ENCODE measurements around the gene IFI6.

DNA sequence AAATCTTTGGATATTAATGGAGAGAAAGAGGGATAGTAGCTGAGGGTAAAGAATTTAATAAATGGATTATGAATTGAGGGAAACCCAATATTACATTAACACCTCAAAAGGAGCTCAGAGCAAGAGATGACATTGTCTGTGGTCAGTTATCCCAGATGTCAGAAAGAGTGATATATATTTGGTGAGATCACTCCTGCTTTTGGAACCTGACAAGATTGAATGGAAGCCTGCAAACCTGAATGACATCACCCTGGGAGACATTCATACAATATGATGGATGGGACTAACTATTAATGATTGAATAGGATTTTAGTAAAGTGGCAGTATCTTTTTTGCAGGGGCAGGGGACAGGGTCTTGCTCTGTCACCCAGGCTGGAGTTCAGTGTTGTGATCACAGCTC lies 6.8 kb upstream of the IFI6 start:
- TF ChIP-seq EGR1 (IDR thresholded peaks at IDR 0.05; ENCODE audit: low read depth in 2 of 2) (no peak), CTCF (IDR thresholded peaks at IDR 0.05; ENCODE audit: low read depth, low read length, missing input control) (no peak), SP1 (IDR thresholded peaks at IDR 0.05) (no peak), RAD21 (IDR thresholded peaks at IDR 0.05) (no peak), FOXA1 (IDR thresholded peaks at IDR 0.05) (no peak)
- TF ChIP-seq, protein P1, sequence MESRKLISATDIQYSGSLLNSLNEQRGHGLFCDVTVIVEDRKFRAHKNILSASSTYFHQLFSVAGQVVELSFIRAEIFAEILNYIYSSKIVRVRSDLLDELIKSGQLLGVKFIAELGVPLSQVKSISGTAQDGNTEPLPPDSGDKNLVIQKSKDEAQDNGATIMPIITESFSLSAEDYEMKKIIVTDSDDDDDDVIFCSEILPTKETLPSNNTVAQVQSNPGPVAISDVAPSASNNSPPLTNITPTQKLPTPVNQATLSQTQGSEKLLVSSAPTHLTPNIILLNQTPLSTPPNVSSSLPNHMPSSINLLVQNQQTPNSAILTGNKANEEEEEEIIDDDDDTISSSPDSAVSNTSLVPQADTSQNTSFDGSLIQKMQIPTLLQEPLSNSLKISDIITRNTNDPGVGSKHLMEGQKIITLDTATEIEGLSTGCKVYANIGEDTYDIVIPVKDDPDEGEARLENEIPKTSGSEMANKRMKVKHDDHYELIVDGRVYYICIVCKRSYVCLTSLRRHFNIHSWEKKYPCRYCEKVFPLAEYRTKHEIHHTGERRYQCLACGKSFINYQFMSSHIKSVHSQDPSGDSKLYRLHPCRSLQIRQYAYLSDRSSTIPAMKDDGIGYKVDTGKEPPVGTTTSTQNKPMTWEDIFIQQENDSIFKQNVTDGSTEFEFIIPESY (IDR thresholded peaks at IDR 0.05), result no peak
